H9 (cell line): Measurements from ENCODE around the gene GPR62. TPM values are rescaled to one million over a fixed set of nuclear protein-coding genes. Genes with fewer than 3 reads are reported as not detected.

Experiments used
- DNase-seq: peaks from one replicate; pipeline ENCODE4 v3.0.0-alpha.2; 2017
- H2AFZ ChIP-seq: one replicate; pipeline ENCODE4 v1.6.1; 2013; ENCODE audit warnings: mild to moderate bottlenecking, low read length, control low read depth, moderate library complexity
- H2AK5ac ChIP-seq: 2 replicates; pipeline ENCODE4 v1.6.1; 2013; ENCODE audit warnings: low read length, control low read depth, mixed read lengths; ENCODE audit not compliant: insufficient read length
- H2BK120ac ChIP-seq: one replicate; pipeline ENCODE4 v1.6.1; 2013; ENCODE audit warnings: low read depth, mild to moderate bottlenecking, low read length, control low read depth, inconsistent platforms; ENCODE audit not compliant: poor library complexity, severe bottlenecking
- H2BK12ac ChIP-seq: 2 replicates; pipeline ENCODE4 v1.6.1; 2013; ENCODE audit warnings: low read length, control low read depth, mixed read lengths, low read depth; ENCODE audit not compliant: insufficient read length
- H2BK15ac ChIP-seq: 2 replicates; pipeline ENCODE4 v1.6.1; 2013; ENCODE audit warnings: low read depth, low read length, control low read depth
- H2BK20ac ChIP-seq: one replicate; pipeline ENCODE4 v1.6.1; 2013; ENCODE audit warnings: low read depth, mild to moderate bottlenecking, low read length, control low read depth, inconsistent platforms; ENCODE audit not compliant: poor library complexity, severe bottlenecking
- H2BK5ac ChIP-seq: 2 replicates; pipeline ENCODE4 v1.6.1; 2013; ENCODE audit warnings: low read length, control low read depth, mixed read lengths; ENCODE audit not compliant: insufficient read length
- H3K14ac ChIP-seq: 2 replicates; pipeline ENCODE4 v1.6.1; 2013; ENCODE audit warnings: low read length, control low read depth; ENCODE audit not compliant: insufficient read depth
- H3K18ac ChIP-seq: 2 replicates; pipeline ENCODE4 v1.6.1; 2013; ENCODE audit warnings: low read depth, mild to moderate bottlenecking, mixed read lengths, low read length, control low read depth; ENCODE audit not compliant: insufficient read length
- H3K23ac ChIP-seq: 2 replicates; pipeline ENCODE4 v1.6.1; 2013; ENCODE audit warnings: low read length, control low read depth, mixed read lengths, low read depth; ENCODE audit not compliant: insufficient read length
- H3K23me2 ChIP-seq: 2 replicates; pipeline ENCODE4 v1.6.1; 2013; ENCODE audit warnings: low read depth, mild to moderate bottlenecking, mixed read lengths, low read length, control low read depth; ENCODE audit not compliant: insufficient read length, poor library complexity, severe bottlenecking
- H3K27ac ChIP-seq: 2 replicates; pipeline ENCODE4 v1.5.1; 2013; ENCODE audit warnings: low read length, control low read depth, mixed read lengths, low read depth; ENCODE audit not compliant: insufficient read length
- H3K27me3 ChIP-seq: 2 replicates; pipeline ENCODE4 v1.6.1; 2013; ENCODE audit warnings: low read length, control low read depth, inconsistent platforms; ENCODE audit not compliant: insufficient read depth
- H3K4ac ChIP-seq: 2 replicates; pipeline ENCODE4 v1.6.1; 2013; ENCODE audit warnings: low read depth, mild to moderate bottlenecking, control low read depth, inconsistent platforms, low read length, moderate library complexity
- H3K4me1 ChIP-seq: 2 replicates; pipeline ENCODE4 v1.6.1; 2013; ENCODE audit warnings: low read length, control low read depth, inconsistent platforms; ENCODE audit not compliant: insufficient read depth
- H3K4me2 ChIP-seq: 2 replicates; pipeline ENCODE4 v1.6.1; 2013; ENCODE audit warnings: low read length, control low read depth, mixed read lengths; ENCODE audit not compliant: insufficient read length, insufficient read depth
- H3K56ac ChIP-seq: 2 replicates; pipeline ENCODE4 v1.6.1; 2013; ENCODE audit warnings: low read depth, mild to moderate bottlenecking, mixed read lengths, low read length, control low read depth; ENCODE audit not compliant: insufficient read length
- H3K79me1 ChIP-seq: 2 replicates; pipeline ENCODE4 v1.6.1; 2013; ENCODE audit warnings: low read depth, mild to moderate bottlenecking, moderate library complexity, low read length, control low read depth, inconsistent platforms; ENCODE audit not compliant: insufficient read depth, poor library complexity, severe bottlenecking
- H3K79me2 ChIP-seq: 2 replicates; pipeline ENCODE4 v1.6.1; 2013; ENCODE audit warnings: low read length, control low read depth, inconsistent platforms; ENCODE audit not compliant: insufficient read depth
- H3K9ac ChIP-seq: 2 replicates; pipeline ENCODE4 v1.6.1; 2013; ENCODE audit warnings: low read length, control low read depth, mixed read lengths; ENCODE audit not compliant: insufficient read length; ENCODE audit errors: extremely low read depth
- H3K9me3 ChIP-seq: one replicate; pipeline ENCODE4 v1.6.1; 2013; ENCODE audit warnings: low read depth, low read length, inconsistent platforms; ENCODE audit not compliant: control insufficient read depth
- H3T11ph ChIP-seq: one replicate; pipeline ENCODE4 v1.6.1; 2013; ENCODE audit warnings: mild to moderate bottlenecking, low read length, control low read depth, inconsistent platforms
- H4K20me1 ChIP-seq: one replicate; pipeline ENCODE4 v1.6.1; 2013; ENCODE audit not compliant: control insufficient read depth, insufficient read length, insufficient read depth
- H4K5ac ChIP-seq: 2 replicates; pipeline ENCODE4 v1.6.1; 2013; ENCODE audit warnings: low read depth, mild to moderate bottlenecking, mixed read lengths, low read length, control low read depth; ENCODE audit not compliant: insufficient read length
- H4K8ac ChIP-seq: replicated peaks from 2 replicates; pipeline ENCODE4 v1.6.1; 2013; ENCODE audit warnings: low read length, control low read depth, mixed read lengths, low read depth; ENCODE audit not compliant: insufficient read length
- H4K91ac ChIP-seq: 2 replicates; pipeline ENCODE4 v1.6.1; 2013; ENCODE audit warnings: low read depth, mild to moderate bottlenecking, moderate library complexity, mixed read lengths, low read length, control low read depth; ENCODE audit not compliant: insufficient read length
- H3K27ac Mint-ChIP-seq, 3 experiments: 2 replicates in 2 of 3; 3 replicates in 1 of 3; pipeline ENCODE4 v1.8.0; 2020 to 2021; ENCODE audit warnings: mixed read lengths in 3 of 3, mild to moderate bottlenecking in 1 of 3, moderate library complexity in 1 of 3
- H3K27me3 Mint-ChIP-seq: 2 replicates; pipeline ENCODE4 v1.8.0; 2021; ENCODE audit warnings: low read depth, mild to moderate bottlenecking, moderate library complexity, mixed read lengths
- H3K36me3 Mint-ChIP-seq, 3 experiments: 2 replicates in 2 of 3; 3 replicates in 1 of 3; pipeline ENCODE4 v1.8.0; 2020 to 2021; ENCODE audit warnings: low read depth in 3 of 3, mixed read lengths in 3 of 3; ENCODE audit not compliant: insufficient read depth in 1 of 3
- H3K4me1 Mint-ChIP-seq, 2 experiments: 2 replicates each; pipeline ENCODE4 v1.8.0; 2020; ENCODE audit warnings: mixed read lengths in 2 of 2
- H3K4me3 Mint-ChIP-seq, 2 experiments: 2 replicates in 1 of 2; 3 replicates in 1 of 2; pipeline ENCODE4 v1.8.0; 2020 to 2021; ENCODE audit warnings: mild to moderate bottlenecking in 2 of 2, mixed read lengths in 2 of 2, moderate library complexity in 1 of 2
- H3K9me3 Mint-ChIP-seq, 2 experiments: 2 replicates in 1 of 2; 3 replicates in 1 of 2; pipeline ENCODE4 v1.8.0; 2020; ENCODE audit warnings: mild to moderate bottlenecking in 2 of 2, mixed read lengths in 2 of 2, moderate library complexity in 1 of 2
- CTCF ChIP-seq: fragments of 200-600 bp; sonication (generic); conservative IDR thresholded peaks from 3 replicates; pipeline ENCODE4 v1.8.0; 2021; ENCODE audit warnings: antibody characterized with exemption, mild to moderate bottlenecking
- WGBS: extraction: QIAGEN DNeasy Blood & Tissue Kit; methylation state at CpG from one replicate; pipeline ENCODE4 v1.1.7; 2013; ENCODE audit warnings: missing lambda C conversion rate, low lambda C conversion rate, mixed read lengths; ENCODE audit not compliant: insufficient read length; ENCODE audit errors: extremely low coverage; 5-methylcytosine and 5-hydroxymethylcytosine counted together
- total RNA-seq: library from RNA; stranded (reverse); gene quantifications from 2 replicates; pipeline ENCODE4 v1.2.1, GENCODE V29; 2021

Gene GPR62
- total RNA-seq, 1 experiment from 2014 or later: 0.13 TPM

GRCh38 chr3:51942603-51943450, 12.4 kb upstream of the GPR62 start:
- H3K4me1 Mint-ChIP-seq: peaks cover 17 to 18% of the 10 kb centered on the region in 2 experiments
- Histone ChIP-seq H2BK5ac (no peak overlapping the region), H2BK15ac (no peak overlapping the region), H4K91ac (no peak overlapping the region), H4K20me1 (peaks cover 6% of the 10 kb centered on the region), H3K23me2 (peaks cover 16% of the 10 kb centered on the region), H3K56ac (no peak overlapping the region), H2BK120ac (no peak overlapping the region), H3K23ac (no peak overlapping the region), H3K27ac (no peak overlapping the region), H3K4me2 (peak overlapping the region; percentile 30), H3K27me3 (no peaks in the 10 kb centered on the region), H3K79me1 (peaks cover 14% of the 10 kb centered on the region), H3K4ac (no peak overlapping the region), H3T11ph (no peak overlapping the region), H2BK12ac (no peak overlapping the region), H3K9ac (no peak overlapping the region), H3K9me3 (no peaks in the 10 kb centered on the region), H3K4me1 (0 out of 2 replicates have a peak, but pooled peaks cover 2% of the 10 kb centered on the region), H3K18ac (peak overlapping the region; percentile 12), H4K5ac (no peak overlapping the region), H3K79me2 (peaks cover 10% of the 10 kb centered on the region), H2AFZ (no peak overlapping the region), H4K8ac (no peak overlapping the region), H2BK20ac (no peak overlapping the region), H2AK5ac (no peak overlapping the region), H3K14ac (no peak overlapping the region)
- no peaks in the 10 kb centered on the region; a peak in 1 of 5 replicates for H3K9me3 Mint-ChIP-seq
- TF ChIP-seq CTCF: no peak
- H3K27me3 Mint-ChIP-seq: peaks cover 52% of the 10 kb centered on the region
- WGBS: no CpG with 5 or more reads among the region's 17 CpGs
- no peak overlapping the region for H3K27ac Mint-ChIP-seq
- H3K36me3 Mint-ChIP-seq: peaks cover 16 to 27% (median 24%) of the 10 kb centered on the region in 3 experiments; a peak in 6 of 7 replicates
- H3K4me3 Mint-ChIP-seq: peak overlapping the region; percentile 87 to 93; a peak in 3 of 5 replicates
- DNase-seq: peak; percentile 32
